ENCODE data around the gene ZNF750.
A peak's percentile ranks its signal among the peaks of the same experiment; 100 is the strongest.
"Not testable (repeated sequence)": the region's sequence is repeated elsewhere in the genome, so short reads cannot be mapped to it uniquely, and the experiment has no call there.

Gene ZNF750

DNA sequence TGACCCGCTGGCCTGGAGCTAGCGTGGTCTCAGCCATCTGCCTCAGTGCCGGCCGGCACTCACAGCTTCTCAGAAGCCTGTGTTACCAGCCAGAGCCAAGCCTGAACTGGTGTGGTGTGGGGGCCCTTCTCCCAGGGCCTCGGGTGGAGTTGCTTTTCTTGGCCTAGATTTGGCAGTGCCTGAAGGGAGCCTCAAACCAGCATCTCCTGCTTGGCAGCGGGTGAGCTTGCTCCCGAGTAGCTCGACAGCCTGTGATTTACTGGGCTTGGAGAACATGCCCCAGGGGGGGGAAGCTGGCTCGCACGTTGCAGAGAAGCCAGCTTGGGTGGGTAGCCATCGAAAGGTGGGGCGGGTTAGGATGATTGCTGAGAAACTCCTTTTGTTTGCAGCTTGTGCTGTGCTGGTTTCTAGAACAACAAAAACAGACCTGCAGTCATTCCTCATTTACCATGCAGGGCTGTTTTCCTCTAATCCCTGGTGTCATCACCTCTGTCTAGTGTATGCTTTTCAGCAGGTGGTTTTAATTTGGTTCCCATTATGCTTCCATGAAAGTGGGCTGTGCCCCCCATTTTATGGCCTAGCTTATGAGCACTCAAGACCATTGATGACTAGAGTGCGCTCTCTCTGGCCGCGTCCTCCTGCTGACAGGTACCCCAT, 45.7 kb downstream of the ZNF750 start:
- no peak for DNase-seq (ENCODE audit: low spot score)

DNA sequence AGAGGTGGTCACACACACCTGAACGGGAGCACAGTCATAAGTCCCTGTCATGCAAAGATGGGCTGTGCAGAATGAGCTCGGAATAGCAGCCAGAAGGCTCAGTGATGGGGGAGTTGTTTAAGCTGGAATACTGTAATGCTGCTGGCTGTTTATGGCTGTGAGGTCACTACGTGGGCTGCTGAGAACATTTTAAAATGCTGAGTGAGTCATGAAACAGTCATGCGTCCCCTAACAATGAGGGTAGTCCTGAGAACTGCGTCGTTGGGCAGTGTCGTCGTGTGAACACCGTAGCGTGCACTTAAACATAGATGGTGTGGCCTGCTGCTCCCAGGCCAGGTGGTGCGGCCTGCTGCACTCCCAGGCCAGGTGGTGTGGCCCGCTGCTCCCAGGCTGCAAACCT, 48.3 kb downstream of the ZNF750 start:
- no peak for DNase-seq (ENCODE audit: low spot score)

GRCh38 chr17:82790391-82790790, 49.4 kb downstream of the ZNF750 start:
- no peak for DNase-seq (ENCODE audit: low spot score)

DNA sequence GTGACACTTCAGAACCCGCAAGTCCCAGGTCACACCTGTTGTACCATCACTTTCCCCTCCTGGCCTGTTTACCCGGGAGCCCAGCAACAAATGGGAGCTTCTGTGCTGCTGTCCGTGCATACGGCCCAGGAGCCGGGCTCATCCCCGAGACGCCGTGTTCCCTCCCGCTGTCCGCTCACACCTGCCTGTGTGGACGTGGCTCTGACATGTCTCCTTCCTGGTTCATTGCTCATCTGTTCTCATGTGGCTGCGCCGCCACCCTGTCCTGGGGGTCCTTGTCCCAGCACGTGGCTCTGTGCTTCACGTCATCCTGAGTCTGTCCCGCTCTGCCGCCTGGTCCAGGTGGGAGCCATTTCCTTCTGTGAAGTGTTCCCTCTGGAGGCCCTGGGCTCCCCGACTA, 50.0 kb downstream of the ZNF750 start:
- no peak for DNase-seq (ENCODE audit: low spot score)

- no peak for DNase-seq (ENCODE audit: low spot score)
These were observed 50.7 kb downstream of the ZNF750 start for GRCh38 chr17:82789051-82789592.

- DNase-seq (ENCODE audit: low spot score), result no peak
These were observed 51.4 kb downstream of the ZNF750 start for GRCh38 chr17:82788206-82789001.

DNA sequence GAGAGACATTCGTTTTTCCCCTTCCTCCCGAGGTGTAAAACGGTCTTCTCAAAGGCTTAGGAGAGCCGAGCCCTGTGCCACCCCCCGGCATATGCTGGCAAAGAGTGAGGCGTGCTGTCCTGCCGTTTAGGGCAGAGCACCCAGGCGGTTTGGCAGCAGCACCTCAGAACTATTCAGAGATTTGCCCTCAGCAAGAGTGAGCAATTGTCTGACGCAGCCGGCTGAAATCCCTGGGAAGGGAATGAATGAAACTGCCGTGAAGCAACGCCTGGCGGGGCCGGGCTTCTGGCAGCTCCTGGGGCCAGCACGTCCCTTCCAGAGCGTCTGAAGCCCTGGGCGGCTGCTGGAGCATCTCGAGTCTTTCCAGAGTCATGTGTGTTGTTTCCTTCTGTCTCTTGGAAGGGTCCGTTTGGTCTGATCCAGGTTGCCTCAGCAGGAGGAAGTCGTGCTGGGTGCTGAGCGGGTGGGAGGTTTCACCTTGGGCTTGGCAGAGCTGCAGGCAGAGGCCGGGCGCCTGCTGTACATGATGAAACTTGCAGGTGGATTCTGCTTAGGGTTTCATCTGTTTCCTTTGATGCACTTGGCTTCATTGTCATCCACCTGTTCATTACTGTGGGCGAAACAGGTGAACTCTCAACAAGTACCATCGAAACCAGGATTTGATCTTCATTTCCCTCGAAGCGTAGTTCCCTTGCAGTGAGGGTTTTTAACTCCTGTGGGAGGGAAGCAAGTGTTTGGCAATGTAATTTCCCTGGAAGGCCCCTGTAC, 52.6 kb downstream of the ZNF750 start:
- peak; percentile 25 for DNase-seq (ENCODE audit: low spot score)

DNA sequence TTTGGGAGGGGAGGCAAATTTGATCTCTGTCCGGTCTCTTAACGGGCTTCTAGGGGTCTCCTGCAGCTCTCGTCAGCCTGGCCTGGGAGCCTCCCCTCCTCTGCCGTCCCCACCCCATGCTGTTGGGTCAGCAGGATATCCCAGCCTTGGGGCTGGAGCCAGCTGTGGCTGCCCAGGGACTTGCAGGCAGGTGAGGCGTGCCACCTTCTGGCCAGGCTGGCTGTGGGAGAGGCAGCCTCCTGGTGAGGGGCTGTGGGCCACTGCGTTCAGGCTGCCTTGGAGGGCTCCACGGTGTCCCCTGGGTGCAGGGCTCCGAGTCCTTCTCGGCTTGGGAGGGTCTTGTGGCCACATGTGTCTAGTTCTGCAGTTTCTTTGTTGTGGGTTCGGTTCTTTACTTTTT, 53.4 kb downstream of the ZNF750 start:
- no peak for DNase-seq (ENCODE audit: low spot score)

DNA sequence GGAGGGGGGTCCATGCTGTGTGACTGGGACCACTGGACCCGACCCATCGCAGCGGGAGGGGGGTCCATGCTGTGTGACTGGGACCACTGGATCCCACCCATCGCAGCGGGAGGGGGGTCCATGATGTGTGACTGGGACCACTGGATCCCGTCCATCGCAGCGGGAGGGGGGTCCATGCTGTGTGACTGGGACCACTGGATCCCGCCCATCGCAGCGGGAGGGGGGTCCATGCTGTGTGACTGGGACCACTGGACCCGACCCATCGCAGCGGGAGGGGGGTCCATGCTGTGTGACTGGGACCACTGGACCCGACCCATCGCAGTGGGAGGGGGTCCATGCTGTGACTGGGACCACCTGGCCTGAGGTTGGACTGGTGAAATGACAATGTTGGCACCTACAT, 54.2 kb downstream of the ZNF750 start:
- DNase-seq (ENCODE audit: low spot score), result not testable (repeated sequence)

DNA sequence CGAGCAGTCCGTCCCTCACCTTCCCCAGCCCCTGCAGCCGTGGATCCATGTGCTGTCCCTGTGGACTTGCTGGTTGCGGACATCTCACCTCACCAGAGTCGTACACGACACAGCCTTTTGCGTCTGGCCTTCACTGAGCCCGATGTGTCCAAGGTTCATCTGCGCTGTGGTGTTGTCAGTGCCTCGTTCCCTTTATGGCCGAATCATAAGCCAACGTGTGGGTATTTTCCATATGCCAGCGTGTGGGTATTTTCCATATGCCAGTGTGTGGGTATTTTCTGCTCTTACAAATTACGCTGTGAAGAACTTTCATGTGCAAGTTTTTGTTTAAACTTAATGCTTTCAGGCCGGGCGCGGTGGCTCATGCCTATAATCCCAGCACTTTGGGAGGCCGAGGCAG, 56.3 kb downstream of the ZNF750 start:
- DNase-seq (ENCODE audit: low spot score), result no peak

DNA sequence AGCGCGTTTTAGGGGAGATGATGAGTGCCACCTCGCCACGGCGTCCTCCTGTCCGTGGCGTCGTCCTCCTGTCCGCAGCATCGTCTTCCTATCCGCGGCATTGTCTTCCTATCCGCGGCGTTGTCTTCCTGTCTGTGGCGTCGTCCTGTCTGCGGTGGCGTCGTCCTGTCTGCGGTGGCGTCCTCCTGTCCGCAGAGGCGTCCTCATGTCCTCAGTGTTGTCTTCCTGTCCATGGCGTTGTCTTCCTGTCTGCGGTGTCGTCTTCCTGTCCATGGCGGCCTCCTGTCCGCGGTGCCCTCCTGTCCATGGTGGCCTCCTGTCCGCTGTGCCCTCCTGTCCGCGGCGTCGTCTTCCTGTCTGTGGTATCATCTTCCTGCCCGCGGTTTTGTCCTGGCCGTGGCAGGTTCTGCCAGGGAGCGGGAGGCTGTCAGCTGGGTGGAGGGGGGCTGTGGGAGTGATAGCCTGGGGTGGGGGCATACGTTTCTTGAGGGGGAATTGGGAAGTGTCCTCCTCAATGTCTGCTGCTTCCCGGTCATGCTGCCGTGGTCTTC, 57.1 kb downstream of the ZNF750 start:
- no peak for DNase-seq (ENCODE audit: low spot score)

DNA sequence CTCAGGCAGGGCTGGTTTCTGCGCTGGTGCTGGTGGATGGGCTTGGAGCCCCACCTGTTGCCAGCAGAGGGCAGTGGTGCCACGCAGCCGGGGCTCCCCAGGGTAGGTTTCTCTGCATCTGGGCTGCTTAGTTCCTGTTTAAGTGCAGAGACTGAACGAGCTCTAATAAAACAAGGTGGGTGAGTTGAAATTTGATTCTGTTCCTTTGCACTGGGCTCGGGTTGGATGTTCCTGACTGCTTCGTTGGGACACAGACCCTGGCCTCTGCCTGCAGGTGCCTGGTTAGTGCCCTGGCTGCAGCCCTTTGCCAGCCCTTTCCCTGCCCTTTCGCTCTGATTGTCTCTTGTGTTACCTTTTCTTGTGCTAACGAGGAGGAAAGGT, 57.9 kb downstream of the ZNF750 start:
- DNase-seq (ENCODE audit: low spot score), result peak; percentile 65

- DNase-seq (ENCODE audit: low spot score), result no peak
These were observed 58.6 kb downstream of the ZNF750 start for GRCh38 chr17:82780971-82781893.

GRCh38 chr17:82780195-82780594, 59.6 kb downstream of the ZNF750 start:
- DNase-seq (ENCODE audit: low spot score), result no peak

GRCh38 chr17:82779541-82779940, 60.3 kb downstream of the ZNF750 start:
- DNase-seq (ENCODE audit: low spot score), result no peak

Measured in pons (tissue), 1 donor.